ENCODE results near the gene SCG2.
"Not testable (repeated sequence)": the region's sequence is repeated elsewhere in the genome, so short reads cannot be mapped to it uniquely, and the experiment has no call there.

SCG2 gene

DNA sequence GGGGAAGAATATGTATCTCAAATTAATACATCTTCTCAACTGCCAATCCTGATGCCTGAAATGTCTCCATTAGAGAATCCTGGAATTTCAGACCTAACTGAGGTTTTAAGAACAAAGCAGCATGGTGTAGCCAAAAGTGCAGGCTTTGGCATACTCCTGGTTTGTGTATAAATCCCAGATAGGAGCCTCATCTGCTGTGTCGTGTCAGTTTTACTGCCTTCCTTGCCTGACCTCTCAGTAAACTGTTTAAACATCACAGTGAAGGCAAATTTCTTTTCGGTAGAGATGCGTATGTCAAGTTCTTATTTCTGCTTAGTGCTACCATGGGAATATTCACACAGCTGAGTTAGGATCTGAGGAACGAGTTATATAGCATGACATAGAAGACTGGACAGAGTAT is 7.3 kb downstream of the SCG2 start:
- H3K4me3 ChIP-seq (replicated peaks in 1 of 2; ENCODE audit: low read depth in 2 of 2, low read length in 2 of 2), result no peak overlapping the region
- TF ChIP-seq, protein P1, sequence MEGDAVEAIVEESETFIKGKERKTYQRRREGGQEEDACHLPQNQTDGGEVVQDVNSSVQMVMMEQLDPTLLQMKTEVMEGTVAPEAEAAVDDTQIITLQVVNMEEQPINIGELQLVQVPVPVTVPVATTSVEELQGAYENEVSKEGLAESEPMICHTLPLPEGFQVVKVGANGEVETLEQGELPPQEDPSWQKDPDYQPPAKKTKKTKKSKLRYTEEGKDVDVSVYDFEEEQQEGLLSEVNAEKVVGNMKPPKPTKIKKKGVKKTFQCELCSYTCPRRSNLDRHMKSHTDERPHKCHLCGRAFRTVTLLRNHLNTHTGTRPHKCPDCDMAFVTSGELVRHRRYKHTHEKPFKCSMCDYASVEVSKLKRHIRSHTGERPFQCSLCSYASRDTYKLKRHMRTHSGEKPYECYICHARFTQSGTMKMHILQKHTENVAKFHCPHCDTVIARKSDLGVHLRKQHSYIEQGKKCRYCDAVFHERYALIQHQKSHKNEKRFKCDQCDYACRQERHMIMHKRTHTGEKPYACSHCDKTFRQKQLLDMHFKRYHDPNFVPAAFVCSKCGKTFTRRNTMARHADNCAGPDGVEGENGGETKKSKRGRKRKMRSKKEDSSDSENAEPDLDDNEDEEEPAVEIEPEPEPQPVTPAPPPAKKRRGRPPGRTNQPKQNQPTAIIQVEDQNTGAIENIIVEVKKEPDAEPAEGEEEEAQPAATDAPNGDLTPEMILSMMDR (IDR thresholded peaks at IDR 0.05; ENCODE audit: low read depth, low read length), result no peak
- no peak for DNase-seq (ENCODE audit: low read depth in 2 of 2)

DNA sequence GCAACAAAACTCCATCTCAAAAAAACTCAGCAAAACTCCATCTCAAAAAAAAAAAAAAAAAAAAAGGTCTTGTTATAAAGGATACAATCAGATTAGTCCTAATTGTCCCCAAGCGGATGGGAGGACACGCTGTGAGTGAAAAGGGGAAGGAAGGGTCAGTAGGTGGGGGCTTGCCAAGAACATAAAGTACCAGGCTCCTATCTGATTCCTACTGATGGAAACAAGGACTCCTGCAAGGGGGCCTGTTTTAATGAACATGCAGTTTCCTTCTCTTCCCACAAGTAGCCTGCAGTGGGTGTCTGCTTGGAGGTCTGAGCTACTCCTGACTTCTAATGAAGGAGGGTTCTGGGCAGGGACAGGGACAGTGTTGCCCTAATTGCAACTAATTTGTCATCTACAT is 7.9 kb downstream of the SCG2 start:
- no peak overlapping the region for H3K4me3 ChIP-seq (replicated peaks in 1 of 2; ENCODE audit: low read depth in 2 of 2, low read length in 2 of 2)
- DNase-seq (ENCODE audit: low read depth in 2 of 2), result no peak
- TF ChIP-seq, protein P1 (IDR thresholded peaks at IDR 0.05; ENCODE audit: low read depth, low read length), result no peak

GRCh38 chr2:223592689-223593088 is 9.5 kb downstream of the SCG2 start:
- H3K4me3 ChIP-seq (replicated peaks in 1 of 2; ENCODE audit: low read depth in 2 of 2, low read length in 2 of 2); DNase-seq (ENCODE audit: low read depth in 2 of 2): not testable (repeated sequence)

DNA sequence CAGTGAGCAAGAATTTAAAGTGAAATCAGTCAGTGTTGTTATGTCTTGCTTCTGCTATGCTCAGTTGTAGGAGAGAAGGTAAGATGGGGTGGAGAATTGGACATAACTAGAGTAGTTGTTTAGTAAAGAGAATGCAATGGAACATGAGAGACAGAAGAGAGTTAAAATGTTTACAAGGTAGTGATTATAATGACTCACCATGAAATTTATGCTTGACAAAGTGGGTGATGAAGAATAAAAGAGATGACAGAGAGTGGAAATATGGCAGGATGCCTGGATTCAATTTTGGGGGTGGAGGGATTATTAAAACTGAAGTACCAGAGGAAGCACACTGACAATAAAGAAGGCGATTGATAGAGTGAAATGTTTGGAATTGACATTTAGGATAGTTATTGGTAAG is 10.6 kb downstream of the SCG2 start:
- TF ChIP-seq, protein P1 (IDR thresholded peaks at IDR 0.05; ENCODE audit: low read depth, low read length), result no peak
- DNase-seq (ENCODE audit: low read depth in 2 of 2), result peak in 1 of 2 donors; percentile 46
- no peak overlapping the region for H3K4me3 ChIP-seq (replicated peaks in 1 of 2; ENCODE audit: low read depth in 2 of 2, low read length in 2 of 2)

GRCh38 chr2:223590964-223591363 is 11.2 kb downstream of the SCG2 start:
- no peak overlapping the region for H3K4me3 ChIP-seq (replicated peaks in 1 of 2; ENCODE audit: low read depth in 2 of 2, low read length in 2 of 2)
- TF ChIP-seq, protein P1 (IDR thresholded peaks at IDR 0.05; ENCODE audit: low read depth, low read length), result no peak
- DNase-seq (ENCODE audit: low read depth in 2 of 2), result peak in 1 of 2 donors; percentile 88

DNA sequence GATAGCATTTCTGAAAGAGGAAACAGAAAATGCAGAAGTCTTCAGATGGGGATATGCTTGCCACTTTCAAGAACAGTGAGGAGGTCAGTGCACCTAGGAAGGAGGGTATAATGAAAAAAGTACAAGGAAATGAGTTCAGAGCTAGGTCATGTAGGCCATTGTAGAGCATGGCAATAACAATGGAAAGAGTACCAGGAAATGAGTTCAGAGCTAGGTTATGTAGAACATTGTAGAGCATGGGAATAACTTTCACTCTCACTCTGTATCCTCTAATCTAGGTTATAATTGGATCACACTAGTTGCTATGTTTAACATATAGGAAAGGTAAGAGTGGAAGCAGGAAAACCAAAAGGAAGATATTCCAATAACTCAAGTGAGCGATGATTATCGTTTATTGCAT is 12.3 kb downstream of the SCG2 start:
- no peak overlapping the region for H3K4me3 ChIP-seq (replicated peaks in 1 of 2; ENCODE audit: low read depth in 2 of 2, low read length in 2 of 2)
- TF ChIP-seq, protein P1 (IDR thresholded peaks at IDR 0.05; ENCODE audit: low read depth, low read length), result no peak
- peak in 1 of 2 donors; percentile 64 for DNase-seq (ENCODE audit: low read depth in 2 of 2)

DNA sequence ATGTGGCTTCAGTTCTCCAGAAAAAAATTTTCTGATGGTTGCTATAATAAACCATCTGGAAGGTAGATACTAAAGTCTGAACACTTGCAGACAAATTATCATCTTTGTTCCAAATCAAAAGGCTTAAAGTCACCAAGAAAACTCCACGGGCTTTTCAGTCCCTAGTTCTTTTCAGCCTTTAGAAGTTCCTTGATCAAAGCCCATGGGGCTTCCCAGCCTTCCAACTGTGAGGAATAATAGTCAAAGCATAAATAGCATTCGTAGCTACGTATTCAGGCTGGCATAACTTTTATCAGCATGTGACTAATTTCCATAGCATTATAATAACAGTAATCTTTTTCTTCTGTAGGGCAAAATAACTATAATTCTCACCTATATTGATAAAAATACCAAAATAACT is 13.9 kb downstream of the SCG2 start:
- TF ChIP-seq, protein P1 (IDR thresholded peaks at IDR 0.05; ENCODE audit: low read depth, low read length), result no peak
- no peak for DNase-seq (ENCODE audit: low read depth in 2 of 2)
- H3K4me3 ChIP-seq (replicated peaks in 1 of 2; ENCODE audit: low read depth in 2 of 2, low read length in 2 of 2), result no peak overlapping the region
